Activated T-cell treated with anti-CD3 and anti-CD28 coated beads, Interleukin-2, amount 50 U/mL, for 24 hours (primary cell): Measurements from ENCODE around the gene MAPKBP1.

Source experiments
- DNase-seq: peaks from one replicate; pipeline ENCODE4 v3.0.0-alpha.2; 2020
- H3K27ac Mint-ChIP-seq: 2 replicates; pipeline ENCODE4 v1.8.0; 2020; ENCODE audit warnings: mild to moderate bottlenecking, mixed read lengths
- H3K27me3 Mint-ChIP-seq: 2 replicates; pipeline ENCODE4 v1.8.0; 2020; ENCODE audit warnings: mixed read lengths
- H3K36me3 Mint-ChIP-seq: 2 replicates; pipeline ENCODE4 v1.8.0; 2020; ENCODE audit warnings: low read depth, mixed read lengths
- H3K4me1 Mint-ChIP-seq: 2 replicates; pipeline ENCODE4 v1.8.0; 2020; ENCODE audit warnings: low read depth, mixed read lengths
- H3K4me3 Mint-ChIP-seq: 2 replicates; pipeline ENCODE4 v1.8.0; 2020; ENCODE audit warnings: mild to moderate bottlenecking, moderate library complexity, mixed read lengths
- H3K9me3 Mint-ChIP-seq: 2 replicates; pipeline ENCODE4 v1.8.0; 2020; ENCODE audit warnings: mixed read lengths

MAPKBP1 gene

GRCh38 chr15:41809121-41809520 is 34.8 kb downstream of the MAPKBP1 start:
- H3K4me1 Mint-ChIP-seq, result peaks cover 24% of the 10 kb centered on the region
- H3K4me3 Mint-ChIP-seq, result no peak overlapping the region
- H3K9me3 Mint-ChIP-seq, result no peaks in the 10 kb centered on the region
- H3K27me3 Mint-ChIP-seq, result no peaks in the 10 kb centered on the region
- peaks cover 23% of the 10 kb centered on the region for H3K36me3 Mint-ChIP-seq
- peak overlapping the region; percentile 57 for H3K27ac Mint-ChIP-seq
- DNase-seq, result no peak

GRCh38 chr15:41809526-41810220 is 35.4 kb downstream of the MAPKBP1 start:
- DNase-seq, result no peak
- Mint-ChIP-seq H3K9me3 (no peaks in the 10 kb centered on the region), H3K27ac (no peak overlapping the region), H3K27me3 (no peaks in the 10 kb centered on the region), H3K4me1 (peaks cover 21% of the 10 kb centered on the region), H3K36me3 (peaks cover 25% of the 10 kb centered on the region), H3K4me3 (no peak overlapping the region)

GRCh38 chr15:41810651-41811431 is 36.6 kb downstream of the MAPKBP1 start:
- Mint-ChIP-seq H3K4me3 (no peak overlapping the region), H3K27me3 (no peaks in the 10 kb centered on the region), H3K9me3 (no peaks in the 10 kb centered on the region), H3K36me3 (peaks cover 33% of the 10 kb centered on the region), H3K27ac (peak overlapping the region; percentile 66), H3K4me1 (peaks cover 19% of the 10 kb centered on the region)
- DNase-seq, result no peak

GRCh38 chr15:41811432-41812195 is 37.3 kb downstream of the MAPKBP1 start:
- Mint-ChIP-seq H3K9me3 (no peaks in the 10 kb centered on the region), H3K36me3 (peaks cover 39% of the 10 kb centered on the region), H3K4me3 (no peak overlapping the region), H3K4me1 (peaks cover 19% of the 10 kb centered on the region), H3K27ac (peak overlapping the region; percentile 55), H3K27me3 (no peaks in the 10 kb centered on the region)
- DNase-seq, result peak; percentile 81

GRCh38 chr15:41812820-41813375 is 38.6 kb downstream of the MAPKBP1 start:
- Mint-ChIP-seq H3K27me3 (no peaks in the 10 kb centered on the region), H3K36me3 (peaks cover 52% of the 10 kb centered on the region), H3K4me3 (no peak overlapping the region), H3K4me1 (peaks cover 19% of the 10 kb centered on the region), H3K9me3 (no peaks in the 10 kb centered on the region), H3K27ac (no peak overlapping the region)
- no peak for DNase-seq

DNA sequence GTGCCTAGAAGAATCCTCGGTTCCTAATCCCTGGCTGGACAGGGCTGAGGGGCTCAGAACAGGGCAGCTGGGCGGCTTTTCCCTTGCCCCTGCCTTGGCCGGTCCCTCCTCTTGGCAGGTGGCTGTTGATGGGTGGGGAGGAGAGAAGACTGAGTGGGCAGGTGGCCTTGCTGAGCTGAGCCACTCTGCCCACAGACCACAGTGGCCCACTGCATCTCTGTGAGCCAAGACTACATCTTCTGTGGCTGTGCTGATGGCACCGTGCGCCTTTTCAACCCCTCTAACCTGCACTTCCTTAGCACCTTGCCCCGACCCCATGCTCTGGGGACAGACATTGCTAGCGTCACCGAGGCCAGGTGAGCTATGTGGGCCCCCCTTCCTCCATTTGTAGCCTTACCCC is 39.1 kb downstream of the MAPKBP1 start:
- Mint-ChIP-seq H3K4me1 (peaks cover 19% of the 10 kb centered on the region), H3K9me3 (no peaks in the 10 kb centered on the region), H3K27ac (no peak overlapping the region), H3K4me3 (no peak overlapping the region), H3K27me3 (no peaks in the 10 kb centered on the region), H3K36me3 (peaks cover 58% of the 10 kb centered on the region)
- DNase-seq, result no peak

DNA sequence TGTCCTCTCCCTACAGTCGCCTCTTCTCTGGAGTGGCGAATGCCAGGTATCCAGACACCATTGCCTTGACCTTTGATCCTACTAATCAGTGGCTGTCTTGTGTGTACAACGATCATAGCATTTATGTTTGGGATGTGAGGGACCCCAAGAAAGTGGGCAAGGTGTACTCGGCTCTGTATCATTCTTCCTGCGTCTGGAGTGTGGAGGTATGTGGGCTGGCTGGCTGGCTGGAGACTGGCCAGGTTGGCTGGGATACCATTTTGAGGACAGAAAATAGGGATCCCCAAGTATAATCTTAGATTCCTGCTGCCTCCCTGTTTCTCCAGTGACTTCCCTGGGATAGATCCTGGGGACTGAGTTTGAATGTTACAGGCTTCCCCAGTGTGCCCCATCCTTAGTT is 40.2 kb downstream of the MAPKBP1 start:
- Mint-ChIP-seq H3K36me3 (peaks cover 69% of the 10 kb centered on the region), H3K4me3 (no peak overlapping the region), H3K27me3 (no peaks in the 10 kb centered on the region), H3K9me3 (no peaks in the 10 kb centered on the region), H3K4me1 (peaks cover 16% of the 10 kb centered on the region), H3K27ac (no peak overlapping the region)
- no peak for DNase-seq

DNA sequence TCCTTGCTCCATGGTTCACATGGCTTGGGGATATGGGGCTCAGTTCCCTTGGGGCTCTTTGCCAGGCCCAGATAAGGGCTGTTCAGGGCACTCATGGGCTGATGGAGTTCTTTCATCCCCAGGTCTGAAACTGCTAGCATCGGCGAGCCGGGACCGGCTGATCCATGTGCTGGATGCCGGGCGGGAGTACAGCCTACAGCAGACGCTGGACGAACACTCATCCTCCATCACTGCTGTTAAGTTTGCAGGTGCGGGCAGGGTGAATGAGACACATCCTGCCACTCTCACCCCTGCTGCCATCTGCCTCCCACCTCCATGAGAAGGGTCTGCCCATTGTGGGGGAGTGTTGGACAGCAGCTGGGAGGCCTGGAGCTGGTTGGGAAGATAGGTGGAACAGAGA is 42.5 kb downstream of the MAPKBP1 start:
- Mint-ChIP-seq H3K4me3 (no peak overlapping the region), H3K27me3 (no peaks in the 10 kb centered on the region), H3K4me1 (no peaks in the 10 kb centered on the region), H3K9me3 (no peaks in the 10 kb centered on the region), H3K36me3 (peaks cover 91% of the 10 kb centered on the region), H3K27ac (no peak overlapping the region)
- DNase-seq, result no peak

DNA sequence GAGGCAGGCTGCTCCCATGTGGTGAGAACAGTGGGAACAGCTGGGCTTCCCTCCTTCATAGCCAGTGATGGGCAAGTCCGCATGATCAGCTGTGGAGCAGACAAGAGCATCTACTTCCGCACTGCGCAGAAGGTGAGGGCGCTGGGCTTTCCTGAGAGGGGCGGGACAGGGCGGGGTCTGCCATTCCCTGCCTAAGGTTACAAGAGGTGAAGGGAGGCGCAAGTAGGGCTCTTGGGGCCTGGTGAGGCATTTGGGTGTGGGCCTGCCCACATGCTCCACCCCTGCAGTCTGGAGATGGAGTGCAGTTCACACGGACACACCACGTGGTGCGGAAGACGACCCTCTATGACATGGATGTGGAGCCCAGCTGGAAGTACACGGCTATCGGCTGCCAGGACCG is 43.0 kb downstream of the MAPKBP1 start:
- H3K9me3 Mint-ChIP-seq, result no peaks in the 10 kb centered on the region
- no peak overlapping the region for H3K4me3 Mint-ChIP-seq
- H3K4me1 Mint-ChIP-seq, result no peaks in the 10 kb centered on the region
- H3K36me3 Mint-ChIP-seq, result peaks cover 89% of the 10 kb centered on the region
- no peak for DNase-seq
- H3K27ac Mint-ChIP-seq, result no peak overlapping the region
- H3K27me3 Mint-ChIP-seq, result no peaks in the 10 kb centered on the region

- H3K36me3 Mint-ChIP-seq, result peaks cover 88% of the 10 kb centered on the region
- no peak overlapping the region for H3K27ac Mint-ChIP-seq
- DNase-seq, result no peak
- H3K9me3 Mint-ChIP-seq, result no peaks in the 10 kb centered on the region
- no peaks in the 10 kb centered on the region for H3K27me3 Mint-ChIP-seq
- no peaks in the 10 kb centered on the region for H3K4me1 Mint-ChIP-seq
- H3K4me3 Mint-ChIP-seq, result no peak overlapping the region
Observed at GRCh38 chr15:41817781-41818180, 43.5 kb downstream of the MAPKBP1 start.

- Mint-ChIP-seq H3K9me3 (no peaks in the 10 kb centered on the region), H3K27ac (no peak overlapping the region), H3K27me3 (no peaks in the 10 kb centered on the region), H3K36me3 (peaks cover 91% of the 10 kb centered on the region), H3K4me1 (no peaks in the 10 kb centered on the region), H3K4me3 (no peak overlapping the region)
- no peak for DNase-seq
Observed at GRCh38 chr15:41819455-41820050, 45.3 kb downstream of the MAPKBP1 start.

GRCh38 chr15:41820791-41821423 is 46.6 kb downstream of the MAPKBP1 start:
- no peaks in the 10 kb centered on the region for H3K9me3 Mint-ChIP-seq
- no peaks in the 10 kb centered on the region for H3K4me1 Mint-ChIP-seq
- no peak overlapping the region for H3K4me3 Mint-ChIP-seq
- peaks cover 83% of the 10 kb centered on the region for H3K36me3 Mint-ChIP-seq
- no peaks in the 10 kb centered on the region for H3K27me3 Mint-ChIP-seq
- H3K27ac Mint-ChIP-seq, result no peak overlapping the region
- DNase-seq, result no peak

DNA sequence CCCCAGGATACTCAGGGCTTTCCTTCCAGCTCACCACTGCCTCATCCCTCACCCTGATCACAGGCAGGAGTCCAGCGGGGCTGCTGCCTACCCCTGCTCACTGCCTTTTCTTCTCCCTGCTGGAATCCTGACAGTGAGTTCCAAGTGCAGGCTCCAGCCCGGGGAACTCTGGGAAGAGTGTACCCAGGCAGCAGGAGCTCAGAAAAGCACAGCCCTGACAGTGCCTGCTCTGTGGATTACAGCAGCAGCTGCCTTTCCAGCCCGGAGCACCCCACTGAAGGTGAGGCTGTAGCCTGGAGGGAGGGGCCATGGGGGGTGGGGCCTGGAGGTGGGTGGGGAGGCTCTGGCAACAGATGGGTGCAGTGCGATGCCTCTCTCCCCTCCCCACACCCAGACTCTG is 47.5 kb downstream of the MAPKBP1 start:
- Mint-ChIP-seq H3K4me1 (peaks cover 1% of the 10 kb centered on the region), H3K27me3 (no peaks in the 10 kb centered on the region), H3K27ac (no peak overlapping the region), H3K4me3 (no peak overlapping the region), H3K9me3 (no peaks in the 10 kb centered on the region), H3K36me3 (peaks cover 80% of the 10 kb centered on the region)
- no peak for DNase-seq

GRCh38 chr15:41822471-41822870 is 48.2 kb downstream of the MAPKBP1 start:
- Mint-ChIP-seq H3K36me3 (peaks cover 73% of the 10 kb centered on the region), H3K4me1 (peaks cover 2% of the 10 kb centered on the region)

More at GRCh38 chr15:41822471-41822870, 48.2 kb downstream of the MAPKBP1 start:
- Mint-ChIP-seq H3K9me3 (no peaks in the 10 kb centered on the region), H3K27ac (no peak overlapping the region), H3K4me3 (no peak overlapping the region), H3K27me3 (no peaks in the 10 kb centered on the region)
- DNase-seq, result no peak
